Liver (tissue), 9 donors: ENCODE data around the gene GJC1. TPM values are rescaled to one million over a fixed set of nuclear protein-coding genes. Genes with fewer than 3 reads are reported as not detected.

Experiments
- DNase-seq: peaks from one replicate; pipeline ENCODE4 v3.0.0-alpha.2; 2017; ENCODE audit warnings: low spot score
- H3K27ac ChIP-seq, 2 donors: one replicate each; pipeline ENCODE4 v1.7.0; 2013; ENCODE audit warnings: inconsistent platforms in 2 of 2, low read length in 2 of 2, control low read depth in 1 of 2, low read depth in 1 of 2, mild to moderate bottlenecking in 1 of 2
- H3K27me3 ChIP-seq, 4 donors: one replicate each; pipeline versions ENCODE4 v1.6.1 to v1.7.0; 2013; ENCODE audit warnings: low read length in 3 of 4, inconsistent platforms in 1 of 4, mild to moderate bottlenecking in 1 of 4, moderate library complexity in 1 of 4; ENCODE audit not compliant: control insufficient read depth in 4 of 4, insufficient read depth in 4 of 4
- H3K36me3 ChIP-seq, 4 donors: one replicate each; pipeline versions ENCODE4 v1.6.1 to v1.7.0; 2013; ENCODE audit warnings: low read length in 3 of 4, mild to moderate bottlenecking in 3 of 4, low read depth in 1 of 4, moderate library complexity in 1 of 4; ENCODE audit not compliant: control insufficient read depth in 4 of 4, insufficient read depth in 3 of 4
- H3K4me1 ChIP-seq, 4 donors: one replicate each; pipeline versions ENCODE4 v1.6.1 to v1.7.0; 2013; ENCODE audit warnings: low read length in 3 of 4, mild to moderate bottlenecking in 3 of 4, moderate library complexity in 1 of 4; ENCODE audit not compliant: control insufficient read depth in 4 of 4, insufficient read depth in 4 of 4
- H3K4me3 ChIP-seq, 3 donors: one replicate each; pipeline versions ENCODE4 v1.6.1 to v1.7.0; 2013; ENCODE audit warnings: low read length in 3 of 3, control low read depth in 1 of 3, low read depth in 1 of 3, mild to moderate bottlenecking in 1 of 3
- H3K9ac ChIP-seq, 2 donors: one replicate each; pipeline ENCODE4 v1.7.0; 2013; ENCODE audit warnings: low read length in 2 of 2, mild to moderate bottlenecking in 2 of 2, moderate library complexity in 2 of 2, control low read depth in 1 of 2, low read depth in 1 of 2
- H3K9me3 ChIP-seq, 4 donors: one replicate each; pipeline versions ENCODE4 v1.6.1 to v1.7.0; 2013; ENCODE audit warnings: low read length in 3 of 4; ENCODE audit not compliant: control insufficient read depth in 4 of 4
- ATF3 ChIP-seq: IDR thresholded peaks from 2 replicates; pipeline ENCODE4 v1.6.1; 2016; ENCODE audit warnings: antibody characterized with exemption
- CTCF ChIP-seq: fragments of 150-350 bp; IDR thresholded peaks from 2 replicates; pipeline ENCODE4 v1.5.1; 2017; ENCODE audit warnings: improper control_type of control experiment, low read depth, low read length; ENCODE audit not compliant: missing input control
- FOXA1 ChIP-seq: IDR thresholded peaks from 2 replicates; pipeline ENCODE4 v1.6.1; 2016; ENCODE audit warnings: antibody characterized with exemption
- HNF4G ChIP-seq: IDR thresholded peaks from 2 replicates; pipeline ENCODE4 v1.6.1; 2016; ENCODE audit warnings: antibody characterized with exemption
- MAX ChIP-seq: IDR thresholded peaks from 2 replicates; pipeline ENCODE4 v1.6.1; 2016; ENCODE audit warnings: antibody characterized with exemption
- REST ChIP-seq: IDR thresholded peaks from 2 replicates; pipeline ENCODE4 v1.6.1; 2016; ENCODE audit warnings: antibody characterized with exemption, mild to moderate bottlenecking
- SP1 ChIP-seq: IDR thresholded peaks from 2 replicates; pipeline ENCODE4 v1.6.1; 2018; ENCODE audit warnings: antibody characterized with exemption, mild to moderate bottlenecking
- YY1 ChIP-seq: IDR thresholded peaks from 2 replicates; pipeline ENCODE4 v1.6.1; 2016; ENCODE audit warnings: antibody characterized with exemption, mild to moderate bottlenecking
- WGBS: extraction: QIAGEN DNeasy Blood & Tissue Kit; methylation state at CpG from one replicate; pipeline ENCODE4 v1.1.7; 2013; 5-methylcytosine and 5-hydroxymethylcytosine counted together
- polyA plus RNA-seq, 2 donors: library from polyadenylated mRNA; stranded (reverse) in 1 of 2; unstranded in 1 of 2; fragments of 200-250 nt in 1 of 2; fragments of >200 nt in 1 of 2; fragmentation: Nextera tagmentation in 1 of 2; extraction: Ambion mirVana in 1 of 2; gene quantifications; one replicate each; pipeline versions ENCODE4 v1.2.1 to v1.2.3, GENCODE V29; 2013 to 2015
- total RNA-seq, 2 donors: library from RNA; depleted of rRNA; stranded (reverse); fragments of >200 nt; gene quantifications; one replicate each; pipeline ENCODE4 v1.2.3, GENCODE V29; 2014
- donor health status: healthy.
- donor health status: healthy.
- donor health status: healthy.
- donor health status: healthy.
- donor health status: healthy.

The GJC1 gene
- total and polyA plus RNA-seq, 4 donors = 0.17 to 1.4 (median 0.77) TPM

- Histone ChIP-seq H3K9ac (no peak overlapping the region), H3K36me3 (no peaks in the 10 kb centered on the region), H3K9me3 (no peaks in the 10 kb centered on the region), H3K4me3 (no peak overlapping the region), H3K4me1 (peaks cover 6 to 28% (median 17%) of the 10 kb centered on the region in 4 donors), H3K27ac (no peak overlapping the region), H3K27me3 (peaks cover 0 to 5% (median 2%) of the 10 kb centered on the region in 4 donors)
- 30% methylated on average over 10 of the region's 10 CpGs for WGBS
- TF ChIP-seq SP1 = no peak
- TF ChIP-seq FOXA1 = no peak
- no peak for DNase-seq
Measured at GRCh38 chr17:44778656-44779210, 51.4 kb downstream of the GJC1 start.

GRCh38 chr17:44777394-44778348 lies 52.4 kb downstream of the GJC1 start:
- Histone ChIP-seq H3K27ac (no peak overlapping the region), H3K4me3 (no peak overlapping the region), H3K27me3 (peaks cover 0 to 5% (median 2%) of the 10 kb centered on the region in 4 donors), H3K4me1 (peaks cover 6 to 28% (median 17%) of the 10 kb centered on the region in 4 donors), H3K9ac (no peak overlapping the region), H3K36me3 (no peaks in the 10 kb centered on the region), H3K9me3 (no peaks in the 10 kb centered on the region)
- no peak for DNase-seq
- TF ChIP-seq FOXA1 = no peak
- no peak for TF ChIP-seq REST
- TF ChIP-seq HNF4G = no peak
- no peak for TF ChIP-seq MAX
- TF ChIP-seq YY1 = no peak
- no peak for TF ChIP-seq SP1
- WGBS = 88% methylated on average over 20 of the region's 20 CpGs

GRCh38 chr17:44776628-44777393 lies 53.3 kb downstream of the GJC1 start:
- TF ChIP-seq CTCF (no peak), HNF4G (no peak), ATF3 (no peak), FOXA1 (no peak)
- Histone ChIP-seq H3K9ac (no peak overlapping the region), H3K9me3 (no peaks in the 10 kb centered on the region), H3K36me3 (no peaks in the 10 kb centered on the region), H3K4me3 (no peak overlapping the region), H3K27me3 (peaks cover 0 to 5% (median 2%) of the 10 kb centered on the region in 4 donors), H3K27ac (no peak overlapping the region), H3K4me1 (peaks cover 6 to 28% (median 17%) of the 10 kb centered on the region in 4 donors)
- no peak for DNase-seq
- 89% methylated on average over 19 of the region's 19 CpGs for WGBS
